ENCODE data around the gene SMIM5. TPM values are rescaled to one million over a fixed set of nuclear protein-coding genes. Genes with fewer than 3 reads are reported as not detected.

SMIM5 gene
- total and polyA plus RNA-seq, 3 experiments from 2014 or later, result 0.13 to 0.20 TPM; not detected in 1

DNA sequence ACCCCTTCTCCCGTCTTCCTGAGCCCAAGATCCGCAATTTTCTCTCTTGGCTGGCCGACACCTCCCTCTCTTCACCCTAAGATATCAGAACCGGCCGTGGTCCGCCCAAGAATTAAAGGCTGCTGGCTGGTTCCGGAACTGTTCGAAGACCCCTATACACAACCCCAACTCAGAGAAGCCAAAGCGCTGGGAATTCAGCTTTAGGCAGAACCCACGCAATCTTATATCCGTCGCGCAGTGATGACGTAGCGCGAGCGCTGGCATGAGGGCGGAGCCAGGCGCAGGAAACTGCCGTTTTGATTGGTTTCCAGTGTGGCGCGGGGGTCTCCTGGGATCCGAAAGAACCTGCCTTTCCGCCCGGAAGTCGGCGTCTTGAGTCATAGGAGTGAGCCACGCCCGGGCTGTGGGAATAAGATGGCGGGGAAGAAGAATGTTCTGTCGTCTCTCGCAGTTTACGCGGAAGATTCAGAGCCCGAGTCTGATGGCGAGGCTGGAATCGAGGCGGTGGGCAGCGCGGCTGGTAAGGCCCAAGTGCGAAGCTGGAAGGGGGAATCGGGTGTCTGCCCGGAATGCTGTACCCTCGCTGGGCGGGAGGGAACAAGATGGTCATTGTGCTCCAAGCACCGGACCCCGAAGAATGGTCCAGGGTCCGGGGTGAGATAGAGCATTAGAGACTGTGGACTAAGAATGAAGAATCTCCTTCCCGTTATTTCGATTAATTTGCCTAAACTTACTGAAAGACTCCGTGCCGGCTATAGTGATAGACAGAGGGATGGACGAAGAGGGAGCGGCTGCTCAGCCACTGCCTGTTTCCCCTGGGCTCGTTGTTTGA lies 33.9 kb downstream of the SMIM5 start, which contains the start of the genes RECQL5 and SAP30BP:
Gene RECQL5, minus strand, starts transcription at position 196 of the 832 bp plus-strand sequence. CDS start 597 bp downstream, outside the sequence.
Gene SAP30BP, plus strand, starts transcription at position 380 of the 832 bp plus-strand sequence. Its CDS starts 35 bp downstream, at position 415.
- Histone ChIP-seq H3K27me3 (ENCODE audit: insufficient read depth, low read length, poor library complexity, severe bottlenecking) (no peaks in the 10 kb centered on the region), H3K36me3 (ENCODE audit: insufficient read depth, low read length) (peaks cover 27% of the 10 kb centered on the region), H3K4me3 (ENCODE audit: low read length) (peak within 1 kb of the TSS; percentile 98), H3K4me1 (ENCODE audit: insufficient read depth, low read length) (peaks cover 28% of the 10 kb centered on the region), H3K9me3 (ENCODE audit: low read length) (no peaks in the 10 kb centered on the region), H3K27ac (ENCODE audit: low read depth, low read length) (peak within 1 kb of the TSS; percentile 96)
- Mint-ChIP-seq H3K27ac (peak within 1 kb of the TSS in 3 of 8 donors; percentile 53 to 76 (median 75)), H3K4me1 (peaks cover 16 to 21% (median 20%) of the 10 kb centered on the region in 3 donors), H3K27me3 (no peaks in the 10 kb centered on the region), H3K9me3 (no peaks in the 10 kb centered on the region), H3K36me3 (peaks cover 7 to 50% (median 15%) of the 10 kb centered on the region in 3 donors), H3K4me3 (peak within 1 kb of the TSS in 5 of 7 donors; percentile 23 to 68 (median 51))
- ChIA-PET CTCF (interaction anchor here (0.8 to 2.8 kb wide), 7 partner anchors 11 to 192 kb away, joined by 3 to 12 read pairs (median 3); no protein-coding TSS in a partner anchor), POLR2A (interaction anchor here (0.5 to 1.7 kb wide), 10 partner anchors 10 to 1014 kb away, joined by 3 to 4 read pairs (median 4); partner anchors contain the start of genes GALK1, GGA3 and TSEN54)
- peak; percentile 94 to 99 (median 97) for DNase-seq

DNA sequence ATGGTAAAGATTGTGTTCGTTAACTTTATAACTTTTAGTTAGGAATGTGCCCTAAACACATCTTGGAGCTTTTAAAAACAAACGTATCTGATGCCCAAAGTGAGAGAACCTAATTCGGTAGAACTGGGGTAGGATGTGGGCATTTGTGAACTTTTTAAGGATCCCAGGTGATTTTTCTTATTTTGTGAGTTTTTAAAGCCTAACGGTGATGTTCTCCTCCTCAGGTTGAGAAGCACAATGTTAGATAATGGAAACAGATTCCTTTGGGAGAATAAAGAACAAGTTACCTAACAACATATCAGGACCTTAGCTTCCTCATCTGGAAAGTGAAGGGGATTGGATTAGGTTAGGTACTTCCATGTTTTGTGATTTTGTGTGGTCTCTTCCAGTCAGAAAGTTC lies 34.6 kb downstream of the SMIM5 start:
- ChIA-PET POLR2A (interaction anchor here (1.0 to 1.7 kb wide), 2 partner anchors 9 to 115 kb away, joined by 4 read pairs; no protein-coding TSS in a partner anchor), CTCF (interaction anchor here (0.8 to 2.8 kb wide), 2 partner anchors 81 to 86 kb away, joined by 3 to 12 read pairs; no protein-coding TSS in a partner anchor)
- no peaks in the 10 kb centered on the region for H3K27me3 ChIP-seq (ENCODE audit: insufficient read depth, low read length, poor library complexity, severe bottlenecking)
- H3K36me3 Mint-ChIP-seq, result peaks cover 4 to 50% (median 10%) of the 10 kb centered on the region in 3 donors
- H3K4me1 ChIP-seq (ENCODE audit: insufficient read depth, low read length), result peaks cover 28% of the 10 kb centered on the region
- H3K27ac ChIP-seq (ENCODE audit: low read depth, low read length), result peak overlapping the region; percentile 96
- H3K9me3 ChIP-seq (ENCODE audit: low read length), result no peaks in the 10 kb centered on the region
- peaks cover 22% of the 10 kb centered on the region for H3K36me3 ChIP-seq (ENCODE audit: insufficient read depth, low read length)
- H3K4me3 ChIP-seq (ENCODE audit: low read length), result peak overlapping the region; percentile 98
- no peak overlapping the region for H3K4me3 Mint-ChIP-seq
- H3K9me3 Mint-ChIP-seq, result no peaks in the 10 kb centered on the region
- no peak overlapping the region for H3K27ac Mint-ChIP-seq
- DNase-seq, result no peak
- H3K27me3 Mint-ChIP-seq, result no peaks in the 10 kb centered on the region
- H3K4me1 Mint-ChIP-seq, result peaks cover 16 to 22% (median 20%) of the 10 kb centered on the region in 3 donors

DNA sequence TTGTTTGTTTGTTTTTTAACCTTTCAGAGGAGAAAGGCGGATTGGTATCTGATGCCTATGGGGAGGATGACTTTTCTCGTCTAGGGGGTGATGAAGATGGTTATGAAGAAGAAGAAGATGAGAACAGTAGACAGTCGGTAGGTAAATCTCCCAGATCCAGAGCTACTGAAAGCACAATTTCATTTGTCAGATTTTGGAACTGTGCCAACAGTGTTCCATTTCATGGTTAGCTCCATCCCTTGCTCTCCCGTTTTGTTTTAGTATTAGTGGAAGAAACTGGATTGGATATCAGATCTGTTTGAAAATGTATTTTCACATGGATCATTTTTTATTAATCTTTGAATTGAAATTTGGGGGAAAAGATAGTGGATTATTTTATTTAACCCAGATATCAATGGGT lies 35.3 kb downstream of the SMIM5 start:
- Histone ChIP-seq H3K4me3 (ENCODE audit: low read length) (no peak overlapping the region), H3K9me3 (ENCODE audit: low read length) (no peaks in the 10 kb centered on the region), H3K36me3 (ENCODE audit: insufficient read depth, low read length) (peaks cover 28% of the 10 kb centered on the region), H3K27me3 (ENCODE audit: insufficient read depth, low read length, poor library complexity, severe bottlenecking) (no peaks in the 10 kb centered on the region), H3K4me1 (ENCODE audit: insufficient read depth, low read length) (peaks cover 28% of the 10 kb centered on the region), H3K27ac (ENCODE audit: low read depth, low read length) (no peak overlapping the region)
- no peaks in the 10 kb centered on the region for H3K27me3 Mint-ChIP-seq
- ChIA-PET POLR2A (no interaction called here), CTCF (no interaction called here)
- peaks cover 16 to 22% (median 22%) of the 10 kb centered on the region in 3 donors for H3K4me1 Mint-ChIP-seq
- no peak overlapping the region for H3K4me3 Mint-ChIP-seq
- H3K9me3 Mint-ChIP-seq, result no peaks in the 10 kb centered on the region
- H3K27ac Mint-ChIP-seq, result peak overlapping the region in 2 of 8 donors; percentile 20 to 97
- H3K36me3 Mint-ChIP-seq, result peaks cover 4 to 54% (median 10%) of the 10 kb centered on the region in 3 donors
- DNase-seq, result no peak

DNA sequence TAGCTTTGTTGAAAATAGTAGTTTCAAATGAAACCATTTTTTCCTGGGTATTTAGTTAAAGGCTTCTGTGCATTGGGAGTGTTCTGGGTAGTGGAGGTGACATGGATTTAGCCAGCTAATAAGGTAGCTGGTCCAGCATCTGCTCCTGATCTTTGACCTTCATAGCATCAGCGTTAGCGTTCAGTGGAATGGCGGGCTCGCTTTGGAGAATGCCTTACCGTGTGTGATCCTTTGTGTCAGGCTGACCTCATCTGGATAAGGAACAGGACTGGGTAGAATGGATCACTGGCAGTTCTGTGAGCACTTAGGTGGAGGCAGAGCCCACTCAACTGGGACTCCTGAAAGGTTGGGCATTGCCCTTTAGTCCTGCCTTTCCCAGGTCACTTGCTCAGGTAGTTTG lies 37.6 kb downstream of the SMIM5 start:
- peaks cover 33% of the 10 kb centered on the region for H3K36me3 ChIP-seq (ENCODE audit: insufficient read depth, low read length)
- H3K27ac ChIP-seq (ENCODE audit: low read depth, low read length), result no peak overlapping the region
- peaks cover 0 to 54% (median 9%) of the 10 kb centered on the region in 3 donors for H3K36me3 Mint-ChIP-seq
- H3K4me1 Mint-ChIP-seq, result peaks cover 15 to 25% (median 19%) of the 10 kb centered on the region in 3 donors
- no peaks in the 10 kb centered on the region for H3K9me3 Mint-ChIP-seq
- no peaks in the 10 kb centered on the region for H3K27me3 ChIP-seq (ENCODE audit: insufficient read depth, low read length, poor library complexity, severe bottlenecking)
- ChIA-PET CTCF (interaction anchor here (1.4 to 7.1 kb wide), 3 partner anchors 14 to 83 kb away, joined by 3 to 77 read pairs (median 7); no protein-coding TSS in a partner anchor), POLR2A (no interaction called here)
- H3K27ac Mint-ChIP-seq, result peak overlapping the region in 2 of 8 donors; percentile 40 to 42
- H3K27me3 Mint-ChIP-seq, result no peaks in the 10 kb centered on the region
- H3K4me3 ChIP-seq (ENCODE audit: low read length), result no peak overlapping the region
- H3K4me3 Mint-ChIP-seq, result peak overlapping the region in 2 of 7 donors; percentile 23 to 51
- H3K9me3 ChIP-seq (ENCODE audit: low read length), result no peaks in the 10 kb centered on the region
- DNase-seq, result no peak
- H3K4me1 ChIP-seq (ENCODE audit: insufficient read depth, low read length), result peaks cover 28% of the 10 kb centered on the region

DNA sequence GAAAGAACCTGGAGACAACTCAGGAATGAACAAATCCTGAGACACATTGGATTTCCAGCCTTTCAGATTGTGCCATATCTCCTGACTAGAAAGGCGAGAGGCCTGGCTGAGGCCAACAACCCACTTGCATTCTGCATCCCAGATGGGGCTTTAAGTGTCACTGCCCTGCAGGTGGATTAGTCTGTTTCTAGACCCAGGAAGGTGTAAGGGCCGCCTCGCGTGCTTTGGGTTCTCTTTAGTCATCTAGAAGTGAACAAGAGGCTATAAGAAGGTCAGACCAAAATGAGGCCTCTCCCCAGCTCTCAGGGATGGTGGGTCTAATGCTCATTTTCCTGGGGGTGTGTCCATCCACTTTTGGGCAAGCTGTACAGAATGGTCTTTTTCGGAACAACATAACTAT lies 38.8 kb downstream of the SMIM5 start:
- H3K27me3 Mint-ChIP-seq, result no peaks in the 10 kb centered on the region
- Histone ChIP-seq H3K9me3 (ENCODE audit: low read length) (no peaks in the 10 kb centered on the region), H3K4me3 (ENCODE audit: low read length) (no peak overlapping the region), H3K4me1 (ENCODE audit: insufficient read depth, low read length) (peaks cover 18% of the 10 kb centered on the region), H3K36me3 (ENCODE audit: insufficient read depth, low read length) (peaks cover 37% of the 10 kb centered on the region), H3K27me3 (ENCODE audit: insufficient read depth, low read length, poor library complexity, severe bottlenecking) (no peaks in the 10 kb centered on the region), H3K27ac (ENCODE audit: low read depth, low read length) (no peak overlapping the region)
- H3K4me3 Mint-ChIP-seq, result peak overlapping the region in 1 of 7 donors; percentile 51
- peaks cover 0 to 63% (median 9%) of the 10 kb centered on the region in 3 donors for H3K36me3 Mint-ChIP-seq
- CTCF ChIA-PET, result interaction anchor here (1.4 to 7.1 kb wide), 4 partner anchors 13 to 82 kb away, joined by 3 to 77 read pairs (median 5); no protein-coding TSS in a partner anchor
- DNase-seq, result no peak
- no peak overlapping the region for H3K27ac Mint-ChIP-seq
- H3K4me1 Mint-ChIP-seq, result peaks cover 20 to 31% (median 23%) of the 10 kb centered on the region in 3 donors
- H3K9me3 Mint-ChIP-seq, result no peaks in the 10 kb centered on the region
- POLR2A ChIA-PET, result no interaction called here

DNA sequence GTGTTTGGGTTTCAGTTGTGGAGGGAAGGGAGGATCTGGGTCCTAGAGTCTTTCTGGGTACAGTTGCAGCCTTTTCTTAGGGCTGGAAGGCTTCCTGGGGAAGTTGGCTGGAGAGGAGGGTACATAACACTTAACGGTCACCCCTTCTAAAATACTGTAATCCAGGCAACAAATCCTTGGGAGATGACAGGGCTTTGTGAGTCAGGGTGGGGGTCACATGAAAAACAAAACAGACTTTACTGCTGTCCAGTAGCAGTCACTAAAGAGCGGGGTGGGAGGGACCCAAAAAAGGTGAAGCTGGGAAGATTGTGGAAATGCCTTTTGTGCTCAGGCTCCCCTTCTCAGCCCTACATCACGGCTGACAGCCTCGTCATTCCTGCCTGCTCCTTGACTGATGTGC lies 40.3 kb downstream of the SMIM5 start:
- peak overlapping the region in 1 of 8 donors; percentile 40 for H3K27ac Mint-ChIP-seq

DNA sequence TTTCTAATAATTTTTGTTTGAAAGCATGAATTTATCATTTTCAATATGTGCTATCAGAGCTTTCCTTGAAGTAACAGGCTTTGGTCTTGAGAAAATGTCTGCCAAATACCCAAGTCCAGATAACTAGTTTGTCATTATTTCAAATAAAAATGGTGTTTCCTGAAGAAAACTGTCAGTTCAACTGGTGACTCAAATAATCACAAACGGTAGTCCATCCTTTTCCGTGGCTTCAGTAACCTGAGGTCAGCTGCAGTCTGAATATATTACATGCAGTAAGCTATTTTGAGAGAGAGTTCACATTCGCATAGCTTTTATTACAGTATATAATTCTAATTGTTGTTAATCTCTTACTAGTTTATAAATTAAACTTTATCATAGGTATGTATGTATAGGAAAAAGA lies 43.2 kb downstream of the SMIM5 start:
- no peak for DNase-seq
- H3K4me1 Mint-ChIP-seq, result peaks cover 12 to 34% (median 20%) of the 10 kb centered on the region in 3 donors
- no peaks in the 10 kb centered on the region for H3K27me3 ChIP-seq (ENCODE audit: insufficient read depth, low read length, poor library complexity, severe bottlenecking)
- H3K36me3 Mint-ChIP-seq, result peaks cover 0 to 72% (median 3%) of the 10 kb centered on the region in 3 donors
- H3K27ac ChIP-seq (ENCODE audit: low read depth, low read length), result no peak overlapping the region
- peaks cover 40% of the 10 kb centered on the region for H3K36me3 ChIP-seq (ENCODE audit: insufficient read depth, low read length)
- no peak overlapping the region for H3K4me3 Mint-ChIP-seq
- H3K4me3 ChIP-seq (ENCODE audit: low read length), result no peak overlapping the region
- H3K9me3 Mint-ChIP-seq, result no peaks in the 10 kb centered on the region
- H3K27ac Mint-ChIP-seq, result no peak overlapping the region
- H3K9me3 ChIP-seq (ENCODE audit: low read length), result no peaks in the 10 kb centered on the region
- H3K27me3 Mint-ChIP-seq, result no peaks in the 10 kb centered on the region
- peaks cover 3% of the 10 kb centered on the region for H3K4me1 ChIP-seq (ENCODE audit: insufficient read depth, low read length)
- ChIA-PET CTCF (interaction anchor here (5.4 to 7.1 kb wide), 2 partner anchors 72 to 77 kb away, joined by 17 to 77 read pairs; no protein-coding TSS in a partner anchor), POLR2A (no interaction called here)

More for the DNA sequence above, 40.3 kb downstream of the SMIM5 start:
- H3K4me1 Mint-ChIP-seq, result peaks cover 21 to 36% (median 23%) of the 10 kb centered on the region in 3 donors
- no peaks in the 10 kb centered on the region for H3K9me3 Mint-ChIP-seq
- H3K4me1 ChIP-seq (ENCODE audit: insufficient read depth, low read length), result peaks cover 8% of the 10 kb centered on the region
- no peak for DNase-seq
- POLR2A ChIA-PET, result no interaction called here
- H3K9me3 ChIP-seq (ENCODE audit: low read length), result no peaks in the 10 kb centered on the region
- CTCF ChIA-PET, result interaction anchor here (5.4 to 7.1 kb wide), 2 partner anchors 75 to 80 kb away, joined by 17 to 77 read pairs; no protein-coding TSS in a partner anchor
- H3K4me3 Mint-ChIP-seq, result peak overlapping the region in 1 of 7 donors; percentile 40
- no peak overlapping the region for H3K4me3 ChIP-seq (ENCODE audit: low read length)
- no peaks in the 10 kb centered on the region for H3K27me3 Mint-ChIP-seq
- peaks cover 37% of the 10 kb centered on the region for H3K36me3 ChIP-seq (ENCODE audit: insufficient read depth, low read length)
- H3K27me3 ChIP-seq (ENCODE audit: insufficient read depth, low read length, poor library complexity, severe bottlenecking), result no peaks in the 10 kb centered on the region
- no peak overlapping the region for H3K27ac ChIP-seq (ENCODE audit: low read depth, low read length)
- H3K36me3 Mint-ChIP-seq, result peaks cover 0 to 66% (median 6%) of the 10 kb centered on the region in 3 donors

All from CD8-positive, alpha-beta memory T cell (primary cell).